Esophagus muscularis mucosa (tissue), 4 donors: ENCODE results near the gene JPH4.
"Not testable (repeated sequence)": the region's sequence is repeated elsewhere in the genome, so short reads cannot be mapped to it uniquely, and the experiment has no call there.

ENCODE experiments used
- EP300 ChIP-seq: sonication (generic); formaldehyde crosslinking; IDR thresholded peaks from one replicate; pipeline ENCODE4 v1.6.1; 2017; ENCODE audit warnings: antibody characterized with exemption
- POLR2A ChIP-seq: fragments of 450-650 bp; IDR thresholded peaks from one replicate; pipeline ENCODE4 v1.6.1; 2017; ENCODE audit warnings: antibody characterized with exemption, moderate library complexity, mild to moderate bottlenecking, low read depth
- POLR2AphosphoS5 ChIP-seq, 2 donors: sonication (generic); formaldehyde crosslinking; IDR thresholded peaks; one replicate each; pipeline ENCODE4 v1.6.1; 2017; ENCODE audit warnings: antibody characterized with exemption in 2 of 2
- TF ChIP-seq, protein P1 (sequence below), 3 experiments: fragments of 200-600 bp in 2 of 3; fragments of 450-650 bp in 1 of 3; sonication (generic) in 2 of 3; IDR thresholded peaks; one replicate each; pipeline ENCODE4 v1.5.1; 2017 to 2019; ENCODE audit warnings: antibody characterized with exemption in 3 of 3, mild to moderate bottlenecking in 2 of 3, moderate library complexity in 1 of 3

GRCh38 chr14:23609411-23610089 is 31.0 kb upstream of the JPH4 start:
- not testable (repeated sequence) for TF ChIP-seq POLR2AphosphoS5 (IDR thresholded peaks at IDR 0.05); POLR2A; EP300
- TF ChIP-seq, protein P1, sequence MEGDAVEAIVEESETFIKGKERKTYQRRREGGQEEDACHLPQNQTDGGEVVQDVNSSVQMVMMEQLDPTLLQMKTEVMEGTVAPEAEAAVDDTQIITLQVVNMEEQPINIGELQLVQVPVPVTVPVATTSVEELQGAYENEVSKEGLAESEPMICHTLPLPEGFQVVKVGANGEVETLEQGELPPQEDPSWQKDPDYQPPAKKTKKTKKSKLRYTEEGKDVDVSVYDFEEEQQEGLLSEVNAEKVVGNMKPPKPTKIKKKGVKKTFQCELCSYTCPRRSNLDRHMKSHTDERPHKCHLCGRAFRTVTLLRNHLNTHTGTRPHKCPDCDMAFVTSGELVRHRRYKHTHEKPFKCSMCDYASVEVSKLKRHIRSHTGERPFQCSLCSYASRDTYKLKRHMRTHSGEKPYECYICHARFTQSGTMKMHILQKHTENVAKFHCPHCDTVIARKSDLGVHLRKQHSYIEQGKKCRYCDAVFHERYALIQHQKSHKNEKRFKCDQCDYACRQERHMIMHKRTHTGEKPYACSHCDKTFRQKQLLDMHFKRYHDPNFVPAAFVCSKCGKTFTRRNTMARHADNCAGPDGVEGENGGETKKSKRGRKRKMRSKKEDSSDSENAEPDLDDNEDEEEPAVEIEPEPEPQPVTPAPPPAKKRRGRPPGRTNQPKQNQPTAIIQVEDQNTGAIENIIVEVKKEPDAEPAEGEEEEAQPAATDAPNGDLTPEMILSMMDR (IDR thresholded peaks at IDR 0.05) = not testable (repeated sequence)
